RPMI8226 (cell line): Measurements from ENCODE around the gene CDH11.

Experiments used
- DNase-seq: peaks from one replicate; pipeline ENCODE4 v3.0.0-alpha.2; 2015

Gene CDH11

GRCh38 chr16:64973171-64973570 is 148.7 kb downstream of the CDH11 start:
- DNase-seq: no peak

GRCh38 chr16:64971171-64971570 is 150.7 kb downstream of the CDH11 start:
- no peak for DNase-seq

GRCh38 chr16:64969221-64969620 is 152.6 kb downstream of the CDH11 start:
- DNase-seq: no peak

GRCh38 chr16:64968539-64968938 is 153.3 kb downstream of the CDH11 start:
- no peak for DNase-seq

- no peak for DNase-seq
Observed at GRCh38 chr16:64964126-64964540, 157.7 kb downstream of the CDH11 start.

GRCh38 chr16:64962786-64963185 is 159.1 kb downstream of the CDH11 start:
- no peak for DNase-seq

- no peak for DNase-seq
Observed at GRCh38 chr16:64957246-64957645, 164.6 kb downstream of the CDH11 start.

- no peak for DNase-seq
Observed at GRCh38 chr16:64952177-64952576, 169.7 kb downstream of the CDH11 start.

- no peak for DNase-seq
Observed at GRCh38 chr16:64951193-64951592, 170.7 kb downstream of the CDH11 start.

- no peak for DNase-seq
Observed at GRCh38 chr16:64950731-64951130, 171.1 kb downstream of the CDH11 start.

- DNase-seq: peak; percentile 28
Observed at GRCh38 chr16:64950262-64950661, 171.6 kb downstream of the CDH11 start.

- DNase-seq: no peak
Observed at GRCh38 chr16:64948056-64948455, 173.8 kb downstream of the CDH11 start.

- DNase-seq: no peak
Observed at GRCh38 chr16:64947651-64948050, 174.2 kb downstream of the CDH11 start.

GRCh38 chr16:64933885-64934284 is 188.0 kb downstream of the CDH11 start:
- no peak for DNase-seq

GRCh38 chr16:64926476-64926875 is 195.4 kb downstream of the CDH11 start:
- no peak for DNase-seq

GRCh38 chr16:64925166-64925565 is 196.7 kb downstream of the CDH11 start:
- DNase-seq: no peak

- no peak for DNase-seq
Observed at GRCh38 chr16:64924086-64924485, 197.8 kb downstream of the CDH11 start.

- no peak for DNase-seq
Observed at GRCh38 chr16:64919929-64920607, 201.8 kb downstream of the CDH11 start.

- no peak for DNase-seq
Observed at GRCh38 chr16:64919141-64919540, 202.7 kb downstream of the CDH11 start.

- no peak for DNase-seq
Observed at GRCh38 chr16:64916051-64916450, 205.8 kb downstream of the CDH11 start.

GRCh38 chr16:64910356-64910755 is 211.5 kb downstream of the CDH11 start:
- no peak for DNase-seq

GRCh38 chr16:64907844-64908243 is 214.0 kb downstream of the CDH11 start:
- DNase-seq: no peak

- no peak for DNase-seq
Observed at GRCh38 chr16:64903770-64904169, 218.1 kb downstream of the CDH11 start.

GRCh38 chr16:64900517-64900916 is 221.3 kb downstream of the CDH11 start:
- no peak for DNase-seq

GRCh38 chr16:64900019-64900418 is 221.8 kb downstream of the CDH11 start:
- no peak for DNase-seq
